DND-41 (cell line): ENCODE data around the gene STMN3.

Experiments used
- ATAC-seq: fragments of 200-7000 bp; cut with Tn5 transposase; 3 replicates; pipeline ENCODE4 v1.9.1; 2021; ENCODE audit warnings: low read depth; ENCODE audit not compliant: insufficient read depth
- DNase-seq: peaks from one replicate; pipeline ENCODE4 v3.0.0-alpha.2; 2020
- H2AFZ ChIP-seq: 2 replicates; pipeline ENCODE4 v1.6.0; 2012; ENCODE audit warnings: low read depth, low read length
- H3K27ac ChIP-seq: 2 replicates; pipeline ENCODE4 v1.5.1; 2012; ENCODE audit warnings: low read length, inconsistent platforms
- H3K27me3 ChIP-seq: fragments of 200-600 bp; sonication (generic); 2 replicates; pipeline ENCODE4 v1.6.0; 2012; ENCODE audit warnings: low read length, mild to moderate bottlenecking, inconsistent platforms; ENCODE audit not compliant: insufficient read depth, poor library complexity
- H3K36me3 ChIP-seq: 2 replicates; pipeline ENCODE4 v1.5.1; 2012; ENCODE audit warnings: low read length, inconsistent platforms; ENCODE audit not compliant: insufficient read depth
- H3K4me1 ChIP-seq: 2 replicates; pipeline ENCODE4 v1.5.1; 2012; ENCODE audit warnings: mild to moderate bottlenecking, low read length; ENCODE audit not compliant: insufficient read depth
- H3K4me2 ChIP-seq: 2 replicates; pipeline ENCODE4 v1.6.0; 2012; ENCODE audit warnings: mild to moderate bottlenecking, moderate library complexity, low read length, inconsistent platforms; ENCODE audit not compliant: insufficient read depth
- H3K4me3 ChIP-seq, 2 experiments: fragments of 200-600 bp in 1 of 2; shearing (Covaris generic) in 1 of 2; 2 replicates each; pipeline ENCODE4 v1.5.1; 2012 to 2016; ENCODE audit warnings: inconsistent platforms in 2 of 2, low read length in 2 of 2, mild to moderate bottlenecking in 2 of 2, low read depth in 1 of 2, moderate library complexity in 1 of 2
- H3K79me2 ChIP-seq: 2 replicates; pipeline ENCODE4 v1.6.0; 2012; ENCODE audit warnings: low read length, inconsistent platforms; ENCODE audit not compliant: insufficient read depth
- H3K9ac ChIP-seq: 2 replicates; pipeline ENCODE4 v1.6.0; 2012; ENCODE audit warnings: low read depth, mild to moderate bottlenecking, inconsistent platforms, low read length, moderate library complexity
- H3K9me3 ChIP-seq: 2 replicates; pipeline ENCODE4 v1.5.1; 2012; ENCODE audit warnings: low read length, moderate library complexity, mild to moderate bottlenecking, inconsistent platforms; ENCODE audit not compliant: insufficient read depth, severe bottlenecking
- H4K20me1 ChIP-seq: 2 replicates; pipeline ENCODE4 v1.6.0; 2012; ENCODE audit warnings: low read length; ENCODE audit not compliant: insufficient read depth
- CTCF ChIP-seq: IDR thresholded peaks from 2 replicates; pipeline ENCODE4 v1.5.1; 2012; ENCODE audit warnings: borderline replicate concordance, low read length, moderate library complexity, mild to moderate bottlenecking; ENCODE audit not compliant: poor library complexity, severe bottlenecking; ENCODE audit errors: extremely low read depth
- EZH2 ChIP-seq: IDR thresholded peaks from 3 replicates; pipeline ENCODE4 v1.6.1; 2012; ENCODE audit warnings: borderline replicate concordance, low read depth, mild to moderate bottlenecking, moderate library complexity, low read length, inconsistent platforms; ENCODE audit not compliant: severe bottlenecking

The STMN3 gene

GRCh38 chr20:63656451-63656850 is 3.2 kb upstream of the STMN3 start:
- H3K4me3 ChIP-seq, result no peak overlapping the region
- no peak for DNase-seq
- H3K9ac ChIP-seq, result no peak overlapping the region
- H3K36me3 ChIP-seq, result peaks cover 23% of the 10 kb centered on the region
- peaks cover 20% of the 10 kb centered on the region for H4K20me1 ChIP-seq
- no peaks in the 10 kb centered on the region for H3K27me3 ChIP-seq
- H3K27ac ChIP-seq, result no peak overlapping the region
- no peak for TF ChIP-seq CTCF
- TF ChIP-seq EZH2, result no peak
- H2AFZ ChIP-seq, result no peak overlapping the region
- ATAC-seq, result no peak
- H3K4me1 ChIP-seq, result peaks cover 64% of the 10 kb centered on the region
- no peaks in the 10 kb centered on the region for H3K9me3 ChIP-seq
- H3K4me2 ChIP-seq, result 0 out of 2 replicates have a peak overlapping the region, but pooled peaks have one; percentile 7
- peaks cover 70% of the 10 kb centered on the region for H3K79me2 ChIP-seq

- Histone ChIP-seq H4K20me1 (peaks cover 25% of the 10 kb centered on the region), H3K4me1 (peaks cover 66% of the 10 kb centered on the region), H3K9ac (peak overlapping the region; percentile 73; the same call in 1 of the 2 replicates)
These were observed 2.0 kb upstream of the STMN3 start for GRCh38 chr20:63655249-63655648.

GRCh38 chr20:63653974-63654668 is 897 bp upstream of the STMN3 start:
- ATAC-seq (no peak), DNase-seq (peak; percentile 41)
- peaks cover 55% of the 10 kb centered on the region for H3K4me1 ChIP-seq
- TF ChIP-seq CTCF, result no peak
- no peak for TF ChIP-seq EZH2
- peaks cover 62% of the 10 kb centered on the region for H3K79me2 ChIP-seq
- peaks cover 25% of the 10 kb centered on the region for H4K20me1 ChIP-seq
- H3K9ac ChIP-seq, result peak overlapping the region; percentile 73
- peak overlapping the region; percentile 80 for H3K4me2 ChIP-seq
- no peaks in the 10 kb centered on the region for H3K9me3 ChIP-seq
- peak overlapping the region; percentile 7 to 62; a peak in 3 of 4 replicates for H3K4me3 ChIP-seq
- H3K27ac ChIP-seq, result peak overlapping the region; percentile 78
- no peaks in the 10 kb centered on the region for H3K27me3 ChIP-seq
- peaks cover 6% of the 10 kb centered on the region for H3K36me3 ChIP-seq
- H2AFZ ChIP-seq, result peak overlapping the region; percentile 56

More at GRCh38 chr20:63655249-63655648, 2.0 kb upstream of the STMN3 start:
- Histone ChIP-seq H3K36me3 (peaks cover 12% of the 10 kb centered on the region), H2AFZ (no peak overlapping the region), H3K4me2 (peak overlapping the region; percentile 80; the same call in 1 of the 2 replicates), H3K27me3 (no peaks in the 10 kb centered on the region), H3K9me3 (no peaks in the 10 kb centered on the region), H3K79me2 (peaks cover 67% of the 10 kb centered on the region), H3K27ac (peak overlapping the region; percentile 78), H3K4me3 (no peak overlapping the region)
- ATAC-seq, result no peak
- DNase-seq, result no peak
- no peak for TF ChIP-seq EZH2
- TF ChIP-seq CTCF, result no peak
